HG02885 (cell line): ENCODE results near the gene COL11A1.
"Not testable (repeated sequence)": the region's sequence is repeated elsewhere in the genome, so short reads cannot be mapped to it uniquely, and the experiment has no call there.

Experiments used
- ATAC-seq: cut with Tn5 transposase; IDR thresholded peaks from one replicate; pipeline ENCODE4 v1.9.1; 2021; ENCODE audit warnings: mild to moderate bottlenecking; ENCODE audit not compliant: unreplicated experiment, poor library complexity

Gene COL11A1

DNA sequence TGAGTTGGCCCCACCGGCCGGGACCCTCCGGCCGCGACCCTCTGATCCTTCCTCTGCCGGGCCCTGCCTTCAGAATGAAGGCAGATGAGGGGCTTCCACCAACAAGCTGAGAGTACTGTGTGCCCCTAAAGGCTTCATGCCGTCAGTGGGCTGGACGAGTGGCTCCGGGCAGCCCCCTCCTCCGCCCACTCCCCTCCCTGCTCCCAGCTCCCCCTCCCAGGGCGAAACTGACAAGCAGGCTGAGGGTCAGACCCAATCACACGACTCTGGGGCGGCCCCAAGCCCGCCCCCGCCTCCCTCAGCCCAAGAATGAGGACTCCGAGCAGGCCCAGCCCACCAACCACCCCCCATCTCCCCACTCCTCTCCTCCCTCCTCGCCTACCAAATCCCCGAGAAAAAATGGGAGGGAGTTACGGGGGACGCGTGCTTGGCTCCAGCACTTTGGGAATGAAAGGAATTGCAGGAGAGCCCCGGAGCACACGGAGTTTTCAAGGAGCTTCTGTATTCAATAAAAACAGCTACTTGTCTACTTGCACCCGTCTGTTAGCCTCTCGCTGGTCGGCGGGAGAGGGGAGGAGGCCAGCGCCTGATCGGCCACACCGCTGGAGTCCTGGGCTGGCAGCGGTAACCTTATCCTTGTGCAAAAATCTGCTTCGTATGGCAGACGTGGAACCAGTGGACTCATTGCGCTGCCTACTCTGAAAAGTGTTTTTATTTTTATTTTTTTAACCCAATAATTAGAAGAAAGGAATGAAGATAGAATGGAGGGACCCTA lies at the start of gene COL11A1:
Gene COL11A1 (minus strand): TSS at position 147 of the 775 bp plus-strand sequence. CDS start 344 bp downstream, outside the sequence.
- ATAC-seq = no peak

DNA sequence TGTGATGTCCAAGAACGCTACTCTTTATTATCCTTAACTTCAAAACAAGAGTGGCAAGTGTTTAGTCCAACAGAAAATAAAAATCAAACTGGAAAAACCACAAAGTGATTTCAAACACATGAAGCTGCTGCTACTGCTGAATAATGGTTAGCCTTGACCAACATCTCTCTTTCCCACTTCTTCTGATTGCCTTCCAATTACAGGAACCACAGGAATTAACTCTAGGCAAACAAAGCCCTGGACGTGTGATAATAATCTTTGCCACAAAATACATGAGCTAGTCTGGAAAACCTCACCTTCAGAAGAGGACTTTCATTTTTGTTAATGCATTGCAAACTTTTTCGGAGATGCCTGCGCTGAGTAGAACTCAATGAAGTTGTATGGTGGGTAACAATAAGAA lies 48.6 kb upstream of the COL11A1 start:
- no peak for ATAC-seq

- ATAC-seq = no peak
Measured at GRCh38 chr1:103146166-103146565, 37.8 kb upstream of the COL11A1 start.

- no peak for ATAC-seq
Measured at GRCh38 chr1:103145449-103145848, 37.1 kb upstream of the COL11A1 start.

- no peak for ATAC-seq
Measured at GRCh38 chr1:103144681-103145080, 36.4 kb upstream of the COL11A1 start.

- ATAC-seq = no peak
Measured at GRCh38 chr1:103142461-103142860, 34.1 kb upstream of the COL11A1 start.

DNA sequence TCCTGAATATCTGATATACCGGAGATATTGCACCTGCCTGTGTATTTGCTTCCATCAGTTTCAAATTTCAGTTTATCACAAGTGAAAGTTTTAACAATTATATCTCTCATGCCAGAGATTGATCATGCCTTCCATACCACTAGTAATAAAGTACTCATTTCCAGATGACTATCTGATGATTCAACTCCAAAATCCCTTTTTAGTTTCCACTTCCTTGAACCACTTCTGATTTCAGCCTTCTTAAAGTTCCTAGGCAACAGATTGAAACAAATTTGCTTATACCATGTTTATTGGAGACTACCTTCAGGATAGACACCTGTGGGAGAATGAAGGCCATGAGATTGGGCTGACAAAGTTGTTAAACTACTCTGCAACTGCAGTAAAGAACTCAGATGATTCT lies 21.5 kb upstream of the COL11A1 start:
- ATAC-seq = no peak

- ATAC-seq = no peak
Measured at GRCh38 chr1:103129255-103129654, 20.9 kb upstream of the COL11A1 start.

DNA sequence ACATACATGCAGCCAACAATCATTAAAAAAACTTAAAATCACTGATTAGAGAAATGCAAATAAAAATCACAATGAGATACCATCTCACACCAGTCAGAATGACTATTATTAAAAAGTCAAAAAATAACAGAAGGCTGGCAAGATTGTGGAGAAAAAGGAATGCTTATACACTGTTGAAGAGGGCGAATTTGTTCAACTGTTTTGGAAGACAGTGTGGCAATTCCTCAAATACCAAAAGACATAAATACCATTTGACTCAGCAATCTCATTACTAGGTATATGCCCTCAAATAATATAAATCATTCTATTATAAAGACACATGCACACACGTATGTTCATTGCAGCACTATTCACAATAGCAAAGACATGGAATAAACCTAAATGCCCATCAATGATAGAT lies 19.9 kb upstream of the COL11A1 start:
- not testable (repeated sequence) for ATAC-seq

DNA sequence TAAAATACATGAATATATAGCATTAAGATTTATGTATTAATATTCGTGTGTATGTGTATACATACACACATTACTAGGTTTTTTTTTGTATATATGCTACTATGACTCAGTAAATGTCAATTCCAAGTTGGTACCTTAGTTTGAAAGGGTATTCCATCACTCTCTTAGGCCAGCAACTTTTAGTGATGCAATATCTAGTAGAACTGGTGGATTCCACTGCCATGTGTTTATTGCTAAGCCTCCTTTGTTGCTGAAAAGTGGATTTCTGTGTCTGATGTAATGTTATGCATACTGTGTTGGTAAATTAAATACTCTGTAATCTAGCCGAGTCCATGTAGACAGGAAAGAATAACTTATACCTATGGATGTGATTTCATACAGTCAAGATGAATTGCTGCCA lies 16.9 kb upstream of the COL11A1 start:
- ATAC-seq = no peak

- ATAC-seq = no peak
Measured at GRCh38 chr1:103122983-103123720, 14.8 kb upstream of the COL11A1 start.

DNA sequence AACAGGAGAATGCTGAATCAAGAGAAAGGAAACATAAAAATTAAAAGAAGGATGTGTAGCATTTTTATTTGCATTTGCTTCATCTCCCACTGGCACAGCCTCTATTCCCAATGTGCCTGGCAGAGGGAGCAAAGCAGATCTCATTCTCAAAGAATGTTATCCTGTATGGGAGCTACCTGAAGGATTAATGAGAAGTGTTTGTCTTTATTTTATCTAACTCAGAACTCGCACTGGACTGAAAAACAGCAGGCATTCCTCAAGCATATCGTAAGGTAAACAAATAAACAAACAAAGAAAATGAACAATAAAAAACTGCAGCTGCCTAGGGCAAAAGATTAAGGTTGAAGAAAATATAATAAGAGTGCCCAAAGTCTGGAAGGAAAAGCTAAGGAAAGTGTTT lies 12.7 kb upstream of the COL11A1 start:
- no peak for ATAC-seq

DNA sequence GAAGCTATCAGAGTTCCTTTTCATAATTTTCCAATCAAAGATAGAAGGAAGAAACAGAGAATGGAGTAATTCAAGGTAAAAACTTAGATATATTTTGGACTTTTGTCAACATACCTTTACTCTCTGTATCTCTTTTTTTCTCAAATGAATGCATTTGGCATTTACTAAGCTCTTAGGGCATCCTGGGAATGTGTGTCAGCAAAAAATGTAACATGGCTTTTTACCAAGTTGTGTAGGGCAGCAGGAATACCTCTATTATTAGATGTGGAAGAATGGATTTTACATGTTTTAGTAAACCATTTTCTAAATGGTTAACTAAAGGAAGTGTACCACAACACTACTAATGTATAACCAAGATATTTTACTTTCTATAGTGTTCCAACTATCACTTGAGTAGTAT lies 4.2 kb upstream of the COL11A1 start:
- ATAC-seq = no peak

DNA sequence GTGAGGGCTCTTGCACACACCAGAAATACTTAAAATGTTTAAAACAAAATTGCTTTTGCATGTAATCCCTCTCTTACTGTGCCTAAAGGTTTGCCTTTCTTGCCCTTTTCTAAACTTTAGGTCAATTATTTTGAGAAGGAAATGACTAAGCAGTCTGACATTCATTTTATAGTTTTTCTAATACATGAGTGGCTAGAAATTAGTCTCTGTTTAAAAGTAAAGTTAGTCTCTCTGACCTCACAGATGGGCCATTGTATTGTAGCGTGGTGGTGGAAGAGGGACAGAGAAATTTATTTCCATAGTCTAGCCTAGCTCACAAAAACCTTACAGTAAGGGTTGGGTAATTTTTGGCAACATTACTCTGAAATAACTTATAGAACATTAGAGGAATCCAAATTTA lies 3.6 kb upstream of the COL11A1 start:
- no peak for ATAC-seq

DNA sequence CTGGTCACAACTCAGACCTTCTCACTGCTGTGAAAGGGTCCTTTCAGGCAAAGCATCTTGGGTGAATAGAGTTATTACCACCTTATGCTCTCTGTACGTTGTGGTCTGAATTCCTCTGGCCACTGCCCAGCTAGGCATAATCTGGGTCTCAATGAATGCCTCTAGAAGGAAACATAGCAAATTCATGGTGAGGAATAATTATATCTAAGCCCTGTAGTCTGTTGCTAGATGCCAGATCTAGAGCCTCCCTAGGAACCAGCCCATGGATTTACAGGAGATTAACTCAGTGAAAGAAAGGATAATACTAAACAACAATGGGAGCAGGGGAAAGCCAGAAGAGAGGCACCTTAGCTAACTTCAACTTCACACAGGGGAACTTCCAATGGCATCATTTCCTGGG lies 2.4 kb upstream of the COL11A1 start:
- no peak for ATAC-seq

DNA sequence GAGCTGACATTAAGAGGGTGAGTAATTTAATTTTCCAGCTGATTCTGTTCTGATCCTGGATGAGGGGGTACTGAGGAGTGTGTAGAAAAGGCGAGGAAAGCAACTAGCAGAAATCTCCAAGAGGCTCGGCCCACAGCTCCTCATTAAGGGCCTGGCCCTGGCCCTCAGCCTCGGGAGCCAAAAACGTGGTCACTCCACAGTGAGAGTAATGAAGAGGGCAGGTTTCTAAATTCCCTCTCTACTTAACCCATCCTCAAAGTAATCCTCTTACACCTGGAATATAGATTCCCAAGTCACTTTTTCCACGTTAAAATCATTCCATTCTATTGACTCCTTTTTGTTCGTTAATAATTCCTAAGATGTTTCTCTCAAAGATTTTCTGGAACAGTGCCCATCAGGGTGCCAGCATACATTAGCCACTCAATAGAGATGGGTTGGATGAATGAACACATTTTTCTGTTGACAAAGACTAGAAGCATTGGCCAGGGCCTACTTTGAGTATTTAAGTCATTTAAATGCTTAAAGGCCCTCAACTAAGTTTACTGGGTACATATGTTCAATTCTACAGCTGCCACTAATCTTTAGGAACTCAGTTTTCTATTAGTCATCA lies 1.1 kb upstream of the COL11A1 start:
- ATAC-seq = no peak

DNA sequence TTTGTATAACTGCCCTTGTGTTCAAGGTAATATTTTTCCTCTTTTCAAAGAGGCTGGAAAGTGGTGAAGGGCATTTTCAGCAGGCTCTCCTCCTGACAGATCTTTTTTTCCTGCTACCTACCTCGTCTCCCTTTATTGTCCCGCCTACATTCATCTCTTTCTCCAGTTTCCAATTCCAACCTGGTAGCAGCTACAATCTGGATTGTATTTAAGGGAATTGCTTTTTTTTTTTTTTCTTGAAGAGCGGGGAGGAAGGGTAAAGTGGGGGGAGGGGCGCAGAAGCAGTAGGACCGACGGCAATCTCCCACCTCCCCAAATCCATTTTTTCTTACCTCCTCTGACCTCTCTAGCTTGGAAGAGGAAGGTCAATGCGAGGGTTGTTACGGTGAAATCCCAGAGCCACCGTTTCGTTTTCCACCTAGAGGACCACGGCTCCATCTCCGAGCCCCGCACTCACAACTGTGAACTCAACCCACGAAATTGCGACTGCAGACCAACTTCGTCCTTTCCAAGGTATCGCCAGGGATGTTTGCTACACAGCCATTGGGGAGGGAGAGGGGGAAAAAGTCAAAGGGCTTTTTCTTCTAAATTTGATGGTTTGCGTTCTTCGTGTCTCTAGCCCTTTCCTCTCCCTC lies 464 bp downstream of the COL11A1 start:
- no peak for ATAC-seq

- ATAC-seq = peak; percentile 86
Measured at GRCh38 chr1:103106426-103107341, 1.6 kb downstream of the COL11A1 start.

GRCh38 chr1:103101399-103101798 lies 6.9 kb downstream of the COL11A1 start:
- no peak for ATAC-seq

GRCh38 chr1:103089221-103089620 lies 19.1 kb downstream of the COL11A1 start:
- ATAC-seq = no peak
